ENCODE results near the gene COPS7B. TPM values are rescaled to one million over a fixed set of nuclear protein-coding genes. Genes with fewer than 3 reads are reported as not detected.

The COPS7B gene
- total RNA-seq, 1 experiment from 2014 or later, result 41.3 TPM

DNA sequence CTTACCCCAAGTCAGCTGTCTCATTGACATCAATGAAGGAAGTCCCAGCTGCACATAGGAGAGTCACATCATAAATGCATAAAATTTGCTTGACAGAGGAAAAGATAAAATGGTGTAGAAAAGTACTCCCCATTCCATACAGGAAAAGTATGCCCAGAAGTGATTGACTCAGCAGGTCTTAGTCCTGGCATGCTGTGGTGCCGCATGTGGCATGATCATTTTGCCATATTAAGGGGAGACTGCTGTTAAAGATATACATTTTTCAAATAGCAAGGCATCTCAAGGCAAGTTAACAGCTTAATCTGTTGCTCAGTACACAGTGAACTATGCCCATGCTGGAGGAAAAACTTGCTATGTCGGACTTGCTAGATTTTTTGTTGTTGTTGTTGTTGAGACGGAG, 8.1 kb downstream of the COPS7B start:
- intact Hi-C loops (cut with micrococcal nuclease; ENCODE audit: unreplicated experiment), result no loop called here
- ChIA-PET CTCF (no interaction called here), POLR2A (no interaction called here)
- Histone ChIP-seq H3K27ac (ENCODE audit: low read length) (no peak overlapping the region), H3K36me3 (ENCODE audit: control insufficient read depth, insufficient read depth, low read length) (no peaks in the 10 kb centered on the region; the same call in 1 of the 2 replicates), H3K27me3 (ENCODE audit: control insufficient read depth, insufficient read depth, low read length) (no peaks in the 10 kb centered on the region), H3K9me3 (ENCODE audit: control insufficient read depth, insufficient read depth, low read depth, low read length) (no peaks in the 10 kb centered on the region), H3K4me3 (ENCODE audit: low read depth in 2 of 2, low read length in 2 of 2) (no peak overlapping the region), H3K4me1 (ENCODE audit: control insufficient read depth, insufficient read depth, low read length) (no peaks in the 10 kb centered on the region)
- ATAC-seq (no peak), DNase-seq (ENCODE audit: low read depth, low spot score) (no peak)
- TF ChIP-seq SIN3A (IDR thresholded peaks at IDR 0.05; ENCODE audit: borderline replicate concordance, insufficient read depth, low read depth, low read length) (no peak), POLR2AphosphoS5 (IDR thresholded peaks at IDR 0.05; ENCODE audit: low read depth, low read length) (no peak)
- TF ChIP-seq, protein P1, sequence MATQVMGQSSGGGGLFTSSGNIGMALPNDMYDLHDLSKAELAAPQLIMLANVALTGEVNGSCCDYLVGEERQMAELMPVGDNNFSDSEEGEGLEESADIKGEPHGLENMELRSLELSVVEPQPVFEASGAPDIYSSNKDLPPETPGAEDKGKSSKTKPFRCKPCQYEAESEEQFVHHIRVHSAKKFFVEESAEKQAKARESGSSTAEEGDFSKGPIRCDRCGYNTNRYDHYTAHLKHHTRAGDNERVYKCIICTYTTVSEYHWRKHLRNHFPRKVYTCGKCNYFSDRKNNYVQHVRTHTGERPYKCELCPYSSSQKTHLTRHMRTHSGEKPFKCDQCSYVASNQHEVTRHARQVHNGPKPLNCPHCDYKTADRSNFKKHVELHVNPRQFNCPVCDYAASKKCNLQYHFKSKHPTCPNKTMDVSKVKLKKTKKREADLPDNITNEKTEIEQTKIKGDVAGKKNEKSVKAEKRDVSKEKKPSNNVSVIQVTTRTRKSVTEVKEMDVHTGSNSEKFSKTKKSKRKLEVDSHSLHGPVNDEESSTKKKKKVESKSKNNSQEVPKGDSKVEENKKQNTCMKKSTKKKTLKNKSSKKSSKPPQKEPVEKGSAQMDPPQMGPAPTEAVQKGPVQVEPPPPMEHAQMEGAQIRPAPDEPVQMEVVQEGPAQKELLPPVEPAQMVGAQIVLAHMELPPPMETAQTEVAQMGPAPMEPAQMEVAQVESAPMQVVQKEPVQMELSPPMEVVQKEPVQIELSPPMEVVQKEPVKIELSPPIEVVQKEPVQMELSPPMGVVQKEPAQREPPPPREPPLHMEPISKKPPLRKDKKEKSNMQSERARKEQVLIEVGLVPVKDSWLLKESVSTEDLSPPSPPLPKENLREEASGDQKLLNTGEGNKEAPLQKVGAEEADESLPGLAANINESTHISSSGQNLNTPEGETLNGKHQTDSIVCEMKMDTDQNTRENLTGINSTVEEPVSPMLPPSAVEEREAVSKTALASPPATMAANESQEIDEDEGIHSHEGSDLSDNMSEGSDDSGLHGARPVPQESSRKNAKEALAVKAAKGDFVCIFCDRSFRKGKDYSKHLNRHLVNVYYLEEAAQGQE (IDR thresholded peaks at IDR 0.05; ENCODE audit: insufficient read depth in 1 of 2, low read depth in 2 of 2, low read length in 1 of 2), result no peak
- in situ Hi-C loops (cut with HindIII; ENCODE audit: low pct_unique_long_range_greater_than_20kb, low sequenced_read_pairs), result no loop called here
- no TSS peak for BruUV-seq (replicated peaks)

DNA sequence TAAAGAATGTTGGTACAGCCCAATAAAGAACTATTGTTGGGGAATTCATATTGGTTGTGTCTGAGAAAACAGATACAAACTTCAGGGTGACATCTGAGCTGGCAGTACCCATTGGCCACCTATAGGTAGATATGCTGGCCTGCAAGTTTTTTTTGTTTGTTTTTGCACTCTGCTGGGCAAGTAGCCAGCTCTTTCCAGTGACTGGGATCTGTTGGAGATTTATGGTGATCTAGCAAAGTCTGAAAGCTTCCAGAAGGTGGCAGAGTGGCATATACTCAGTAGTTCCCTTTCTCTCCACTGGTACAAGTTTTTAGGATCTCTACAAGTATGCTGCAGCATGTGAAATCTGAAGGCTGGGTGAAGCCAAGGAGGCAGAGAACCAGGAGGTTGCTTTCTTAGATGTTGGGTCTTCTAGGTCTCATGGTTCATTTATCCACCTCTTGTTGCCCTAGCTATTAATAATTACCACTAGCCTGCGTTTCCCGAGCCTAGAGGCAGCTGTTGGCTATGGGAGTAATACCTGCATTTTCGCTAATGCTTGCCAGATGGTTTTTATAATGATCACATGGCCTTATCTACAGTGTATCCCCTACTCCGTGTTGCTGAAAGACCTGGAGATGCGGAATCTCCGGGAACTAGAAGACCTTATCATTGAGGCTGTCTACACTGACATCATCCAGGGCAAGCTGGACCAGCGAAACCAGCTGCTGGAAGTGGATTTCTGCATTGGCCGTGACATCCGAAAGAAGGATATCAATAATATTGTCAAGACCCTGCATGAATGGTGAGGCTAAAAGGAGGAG, 9.5 kb downstream of the COPS7B start:
- H3K4me3 ChIP-seq (ENCODE audit: low read depth in 2 of 2, low read length in 2 of 2), result no peak overlapping the region
- H3K36me3 ChIP-seq (ENCODE audit: control insufficient read depth, insufficient read depth, low read length), result no peaks in the 10 kb centered on the region
- no peaks in the 10 kb centered on the region for H3K4me1 ChIP-seq (ENCODE audit: control insufficient read depth, insufficient read depth, low read length)
- in situ Hi-C loops (cut with HindIII; ENCODE audit: low pct_unique_long_range_greater_than_20kb, low sequenced_read_pairs), result no loop called here
- BruUV-seq (replicated peaks), result no TSS peak
- no peak overlapping the region for H3K27ac ChIP-seq (ENCODE audit: low read length)
- peak; percentile 57 for ATAC-seq
- ChIA-PET CTCF (interaction anchor here (0.6 kb wide), 1 partner anchor 11 kb away, joined by 4 read pairs; no protein-coding TSS in a partner anchor), POLR2A (no interaction called here)
- peak; percentile 35 for DNase-seq (ENCODE audit: low read depth, low spot score)
- intact Hi-C loops (cut with micrococcal nuclease; ENCODE audit: unreplicated experiment), result no loop called here
- H3K9me3 ChIP-seq (ENCODE audit: control insufficient read depth, insufficient read depth, low read depth, low read length), result no peaks in the 10 kb centered on the region
- TF ChIP-seq POLR2AphosphoS5 (IDR thresholded peaks at IDR 0.05; ENCODE audit: low read depth, low read length) (no peak), TCF7L2 (IDR thresholded peaks at IDR 0.05; ENCODE audit: low read depth, low read length) (no peak), SIN3A (IDR thresholded peaks at IDR 0.05; ENCODE audit: borderline replicate concordance, insufficient read depth, low read depth, low read length) (no peak)
- TF ChIP-seq, protein P2, sequence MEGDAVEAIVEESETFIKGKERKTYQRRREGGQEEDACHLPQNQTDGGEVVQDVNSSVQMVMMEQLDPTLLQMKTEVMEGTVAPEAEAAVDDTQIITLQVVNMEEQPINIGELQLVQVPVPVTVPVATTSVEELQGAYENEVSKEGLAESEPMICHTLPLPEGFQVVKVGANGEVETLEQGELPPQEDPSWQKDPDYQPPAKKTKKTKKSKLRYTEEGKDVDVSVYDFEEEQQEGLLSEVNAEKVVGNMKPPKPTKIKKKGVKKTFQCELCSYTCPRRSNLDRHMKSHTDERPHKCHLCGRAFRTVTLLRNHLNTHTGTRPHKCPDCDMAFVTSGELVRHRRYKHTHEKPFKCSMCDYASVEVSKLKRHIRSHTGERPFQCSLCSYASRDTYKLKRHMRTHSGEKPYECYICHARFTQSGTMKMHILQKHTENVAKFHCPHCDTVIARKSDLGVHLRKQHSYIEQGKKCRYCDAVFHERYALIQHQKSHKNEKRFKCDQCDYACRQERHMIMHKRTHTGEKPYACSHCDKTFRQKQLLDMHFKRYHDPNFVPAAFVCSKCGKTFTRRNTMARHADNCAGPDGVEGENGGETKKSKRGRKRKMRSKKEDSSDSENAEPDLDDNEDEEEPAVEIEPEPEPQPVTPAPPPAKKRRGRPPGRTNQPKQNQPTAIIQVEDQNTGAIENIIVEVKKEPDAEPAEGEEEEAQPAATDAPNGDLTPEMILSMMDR (IDR thresholded peaks at IDR 0.05), result peak; percentile 56
- H3K27me3 ChIP-seq (ENCODE audit: control insufficient read depth, insufficient read depth, low read length), result no peaks in the 10 kb centered on the region

All from Panc1 (cell line).